ENCODE data around the gene C11orf52. TPM values are rescaled to one million over a fixed set of nuclear protein-coding genes. Genes with fewer than 3 reads are reported as not detected.

C11orf52 gene
- total and polyA plus RNA-seq, 2 of the 13 experiments (the other 11 are each of a cell fraction or from before 2014, with no cell fraction given) = 7.4 to 11.0 TPM

- no peak for TF ChIP-seq ZNF407 (CRISPR knock-in tag; IDR thresholded peaks at IDR 0.05; ENCODE audit: not compliant biosample characterization)
- TF ChIP-seq ZNF33B (CRISPR knock-in tag; IDR thresholded peaks at IDR 0.05) = peak; percentile 78
- TF ChIP-seq ZBTB7A (CRISPR knock-in tag; IDR thresholded peaks at IDR 0.05) = no peak
- TF ChIP-seq NFAT5 (CRISPR knock-in tag; IDR thresholded peaks at IDR 0.05) = peak; percentile 66; the same call in 1 of the 2 replicates
- TF ChIP-seq ZFX (CRISPR knock-in tag; IDR thresholded peaks at IDR 0.05; ENCODE audit: low read depth) = peak; percentile 89
- TF ChIP-seq GTF3A (CRISPR knock-in tag; conservative IDR thresholded peaks at IDR 0.05) = no peak
- no peak for TF ChIP-seq KDM5A (IDR thresholded peaks at IDR 0.05; ENCODE audit: borderline replicate concordance, low read length)
- no peak for TF ChIP-seq E2F5 (CRISPR knock-in tag; conservative IDR thresholded peaks at IDR 0.05)
- TF ChIP-seq ZNF382 (CRISPR knock-in tag; IDR thresholded peaks at IDR 0.05; ENCODE audit: borderline replicate concordance) = no peak
- peak; percentile 84; the same call in 1 of the 2 replicates for TF ChIP-seq KLF11 (CRISPR knock-in tag; IDR thresholded peaks at IDR 0.05)
- no peak for TF ChIP-seq TRAFD1 (CRISPR knock-in tag; IDR thresholded peaks at IDR 0.05; ENCODE audit: borderline replicate concordance)
These were observed 8.0 kb downstream of the C11orf52 start (continued) for GRCh38 chr11:111926505-111927391.
